SU-DHL-6 (cell line): Measurements from ENCODE around the gene CMTR2.

ENCODE experiments used
- H2AFZ ChIP-seq: fragments of 200-600 bp; sonication (generic); 2 replicates; pipeline ENCODE4 v1.6.1; 2014; ENCODE audit warnings: low read depth, mild to moderate bottlenecking, moderate library complexity, mixed read lengths, antibody characterized with exemption, low read length; ENCODE audit not compliant: severe bottlenecking
- H3F3A ChIP-seq: fragments of 200-600 bp; shearing (Covaris generic); 2 replicates; pipeline ENCODE4 v1.6.0; 2016; ENCODE audit warnings: antibody characterized with exemption, mild to moderate bottlenecking; ENCODE audit not compliant: insufficient read depth
- H3K27ac ChIP-seq: fragments of 200-600 bp; sonication (generic); 2 replicates; pipeline ENCODE4 v1.5.1; 2016; ENCODE audit warnings: low read depth, mild to moderate bottlenecking, low read length, moderate library complexity, mixed read lengths
- H3K27me3 ChIP-seq: fragments of 200-600 bp; sonication (generic), shearing (Covaris generic); 2 replicates; pipeline ENCODE4 v1.6.0; 2014; ENCODE audit warnings: mild to moderate bottlenecking, low read length
- H3K36me3 ChIP-seq: fragments of 200-600 bp; sonication (generic); 2 replicates; pipeline ENCODE4 v1.6.1; 2014; ENCODE audit warnings: mild to moderate bottlenecking, low read length, mixed read lengths
- H3K4me2 ChIP-seq: fragments of 300-600, 200-600 bp; shearing (Covaris generic), sonication (generic); 2 replicates; pipeline ENCODE4 v1.6.0; 2014; ENCODE audit warnings: low read length, low read depth, mild to moderate bottlenecking; ENCODE audit not compliant: poor library complexity, severe bottlenecking
- H3K4me3 ChIP-seq: fragments of 200-600 bp; sonication (generic); 2 replicates; pipeline ENCODE4 v1.5.1; 2014; ENCODE audit warnings: antibody characterized with exemption, low read length, mild to moderate bottlenecking, mixed read lengths; ENCODE audit not compliant: insufficient read depth, poor library complexity, severe bottlenecking
- H3K79me2 ChIP-seq: fragments of 200-600 bp; sonication (generic); 2 replicates; pipeline ENCODE4 v1.6.1; 2014; ENCODE audit warnings: mild to moderate bottlenecking, low read length, moderate library complexity; ENCODE audit not compliant: insufficient read depth
- H3K9ac ChIP-seq: fragments of 200-600 bp; sonication (generic); 2 replicates; pipeline ENCODE4 v1.7.0; 2014; ENCODE audit warnings: mild to moderate bottlenecking, low read length
- H3K9me2 ChIP-seq: fragments of 200-600 bp; sonication (generic); replicated peaks from 2 replicates; pipeline ENCODE4 v1.6.1; 2014; ENCODE audit warnings: low read length; ENCODE audit not compliant: insufficient read depth
- H3K9me3 ChIP-seq: fragments of 200-600 bp; sonication (generic); 2 replicates; pipeline ENCODE4 v1.6.1; 2014; ENCODE audit warnings: low read length, mixed read lengths; ENCODE audit not compliant: insufficient read depth
- H4K20me1 ChIP-seq: fragments of 200-600 bp; sonication (generic); 2 replicates; pipeline ENCODE4 v1.6.1; 2014; ENCODE audit warnings: low read depth, mild to moderate bottlenecking, antibody characterized with exemption, low read length, moderate library complexity, mixed read lengths
- EZH2phosphoT487 ChIP-seq: fragments of 200-600 bp; sonication (generic), shearing (Covaris generic); conservative IDR thresholded peaks from 2 replicates; pipeline ENCODE4 v1.6.1; 2018; ENCODE audit warnings: mild to moderate bottlenecking, antibody characterized with exemption, low read length, moderate library complexity, mixed read lengths
- TF ChIP-seq, protein P1 (sequence below): fragments of 200-600 bp; sonication (generic); IDR thresholded peaks from one replicate; pipeline ENCODE4 v1.5.1; 2017; ENCODE audit warnings: antibody characterized with exemption, mild to moderate bottlenecking, low read length, moderate library complexity; ENCODE audit not compliant: insufficient read depth, poor library complexity, severe bottlenecking

CMTR2 gene

DNA sequence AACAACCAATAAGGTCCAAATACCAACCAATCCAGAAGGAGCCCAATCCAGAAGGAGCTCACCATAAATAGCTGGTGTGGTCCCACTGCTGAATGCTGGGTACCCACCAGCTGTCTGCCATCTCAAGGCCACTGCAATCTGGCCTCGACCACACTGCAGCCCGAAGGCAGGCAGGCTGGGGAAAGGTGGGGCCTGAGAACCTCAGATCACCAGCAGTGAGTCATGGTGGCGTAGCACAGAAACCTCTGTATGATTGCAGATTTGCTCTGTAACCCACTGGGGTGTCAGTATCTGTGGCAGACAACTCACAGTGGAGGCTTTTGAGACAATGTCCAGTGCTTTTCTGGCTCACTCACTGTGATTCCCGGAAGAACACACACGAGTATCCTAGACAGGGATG lies 14.7 kb upstream of the CMTR2 start:
- Histone ChIP-seq H3K36me3 (no peaks in the 10 kb centered on the region), H3K79me2 (no peaks in the 10 kb centered on the region), H4K20me1 (no peaks in the 10 kb centered on the region), H3K4me3 (no peak overlapping the region), H3K9me2 (no peaks in the 10 kb centered on the region), H3K27me3 (no peaks in the 10 kb centered on the region), H3K4me2 (no peak overlapping the region), H3K9me3 (no peaks in the 10 kb centered on the region), H2AFZ (no peak overlapping the region), H3K27ac (no peak overlapping the region), H3F3A (no peaks in the 10 kb centered on the region), H3K9ac (no peak overlapping the region)
- TF ChIP-seq, protein P1, sequence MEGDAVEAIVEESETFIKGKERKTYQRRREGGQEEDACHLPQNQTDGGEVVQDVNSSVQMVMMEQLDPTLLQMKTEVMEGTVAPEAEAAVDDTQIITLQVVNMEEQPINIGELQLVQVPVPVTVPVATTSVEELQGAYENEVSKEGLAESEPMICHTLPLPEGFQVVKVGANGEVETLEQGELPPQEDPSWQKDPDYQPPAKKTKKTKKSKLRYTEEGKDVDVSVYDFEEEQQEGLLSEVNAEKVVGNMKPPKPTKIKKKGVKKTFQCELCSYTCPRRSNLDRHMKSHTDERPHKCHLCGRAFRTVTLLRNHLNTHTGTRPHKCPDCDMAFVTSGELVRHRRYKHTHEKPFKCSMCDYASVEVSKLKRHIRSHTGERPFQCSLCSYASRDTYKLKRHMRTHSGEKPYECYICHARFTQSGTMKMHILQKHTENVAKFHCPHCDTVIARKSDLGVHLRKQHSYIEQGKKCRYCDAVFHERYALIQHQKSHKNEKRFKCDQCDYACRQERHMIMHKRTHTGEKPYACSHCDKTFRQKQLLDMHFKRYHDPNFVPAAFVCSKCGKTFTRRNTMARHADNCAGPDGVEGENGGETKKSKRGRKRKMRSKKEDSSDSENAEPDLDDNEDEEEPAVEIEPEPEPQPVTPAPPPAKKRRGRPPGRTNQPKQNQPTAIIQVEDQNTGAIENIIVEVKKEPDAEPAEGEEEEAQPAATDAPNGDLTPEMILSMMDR = no peak
- no peak for TF ChIP-seq EZH2phosphoT487

DNA sequence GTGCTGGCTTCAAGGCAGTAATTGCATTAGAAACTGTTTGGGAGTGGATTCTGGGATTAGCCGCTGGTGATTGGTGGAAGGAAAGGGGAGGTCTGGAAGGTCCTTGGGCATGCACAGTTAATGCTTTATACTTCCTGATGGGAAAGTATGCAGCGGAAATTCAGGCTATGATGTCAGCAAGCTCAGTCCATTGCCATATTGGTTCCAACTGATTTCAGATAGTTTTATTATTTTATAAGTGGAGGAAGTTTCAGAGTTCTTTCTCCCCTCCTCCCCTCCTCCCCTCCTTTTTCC lies 8.1 kb upstream of the CMTR2 start:
- Histone ChIP-seq H2AFZ (no peak overlapping the region), H3K36me3 (no peaks in the 10 kb centered on the region), H3F3A (no peaks in the 10 kb centered on the region), H3K4me3 (no peak overlapping the region), H3K4me2 (no peak overlapping the region), H4K20me1 (no peaks in the 10 kb centered on the region), H3K9me3 (no peaks in the 10 kb centered on the region), H3K9ac (no peak overlapping the region), H3K27ac (no peak overlapping the region), H3K27me3 (no peaks in the 10 kb centered on the region), H3K9me2 (no peaks in the 10 kb centered on the region), H3K79me2 (no peaks in the 10 kb centered on the region)
- TF ChIP-seq, protein P1 = no peak

DNA sequence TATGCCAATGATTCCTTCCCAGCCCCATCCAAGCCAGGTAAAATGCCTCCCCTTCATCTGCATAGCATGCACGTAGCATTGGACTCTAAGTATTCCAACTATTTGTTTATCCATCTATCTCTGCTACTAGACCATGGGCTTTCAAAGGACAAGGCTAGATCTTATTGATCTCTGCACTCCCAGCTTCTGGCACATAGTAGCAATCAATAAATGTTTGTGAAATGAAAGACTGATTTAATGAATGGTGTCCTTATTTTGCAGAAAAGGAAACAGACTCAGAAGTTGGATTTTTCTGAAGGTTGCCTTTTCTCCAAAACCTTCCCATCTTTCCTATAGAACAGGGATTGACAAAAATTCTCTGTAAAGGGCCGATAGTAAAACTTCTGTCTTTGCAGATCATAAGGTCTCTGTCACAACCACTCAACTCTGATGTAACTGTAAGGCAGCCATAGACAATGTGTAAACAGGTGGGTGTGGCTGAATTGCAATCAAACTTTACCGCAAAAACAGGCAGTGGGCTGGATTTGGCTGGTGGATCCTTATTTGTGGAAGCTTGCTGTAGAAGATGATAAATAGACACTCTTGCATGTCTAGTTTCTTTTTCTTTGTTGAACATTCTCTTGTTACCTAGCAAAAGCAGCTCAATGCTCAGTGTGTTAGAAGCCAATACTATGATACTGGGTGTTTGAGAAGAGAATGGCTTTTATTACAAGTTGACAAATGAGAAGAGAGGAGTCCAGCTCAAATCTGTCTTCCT lies 7.6 kb upstream of the CMTR2 start:
- H3K4me3 ChIP-seq = no peak overlapping the region
- H3K79me2 ChIP-seq = no peaks in the 10 kb centered on the region
- no peak overlapping the region for H2AFZ ChIP-seq
- TF ChIP-seq, protein P1 = no peak
- no peak for TF ChIP-seq EZH2phosphoT487
- no peaks in the 10 kb centered on the region for H3F3A ChIP-seq
- H3K4me2 ChIP-seq = no peak overlapping the region
- no peaks in the 10 kb centered on the region for H3K9me3 ChIP-seq
- H3K9me2 ChIP-seq = no peaks in the 10 kb centered on the region
- H3K27me3 ChIP-seq = no peaks in the 10 kb centered on the region
- no peaks in the 10 kb centered on the region for H4K20me1 ChIP-seq
- H3K9ac ChIP-seq = no peak overlapping the region
- H3K36me3 ChIP-seq = no peaks in the 10 kb centered on the region
- no peak overlapping the region for H3K27ac ChIP-seq
